ENCODE data around the gene LILRB5. TPM values are rescaled to one million over a fixed set of nuclear protein-coding genes. Genes with fewer than 3 reads are reported as not detected.
"Not testable (repeated sequence)": the region's sequence is repeated elsewhere in the genome, so short reads cannot be mapped to it uniquely, and the experiment has no call there.

The LILRB5 gene
- total RNA-seq, 1 experiment from 2014 or later, result not detected

DNA sequence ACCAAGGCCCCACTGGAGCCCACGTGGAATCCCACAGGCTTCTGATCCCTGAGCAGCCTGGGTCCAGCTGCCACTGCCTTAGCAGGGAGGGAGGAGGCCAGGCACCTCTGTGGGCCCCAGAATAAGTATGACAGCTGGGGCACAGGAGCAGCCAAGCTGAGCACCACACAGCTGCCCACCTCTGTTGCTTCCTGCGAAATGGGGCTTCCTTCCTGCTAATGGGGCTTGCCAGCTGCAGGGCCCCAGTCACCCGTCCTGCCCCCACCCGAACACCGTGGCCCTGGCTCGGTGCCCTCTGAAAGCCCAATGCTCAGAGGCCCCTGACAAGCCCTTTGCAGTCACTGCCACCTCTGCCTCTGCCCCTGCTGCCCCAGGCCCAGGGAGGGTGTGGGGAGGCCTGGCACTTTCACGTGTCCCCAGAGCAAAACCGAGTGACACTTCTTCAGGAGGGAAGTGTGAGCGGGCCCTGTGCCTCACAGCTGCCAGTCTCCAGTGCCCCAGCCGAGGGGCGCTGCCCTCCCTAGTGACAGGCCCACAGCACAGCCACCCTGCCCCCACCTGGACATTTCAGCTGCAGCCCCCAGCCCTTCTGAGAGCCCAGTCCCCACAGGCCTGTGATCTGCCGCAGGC is 28.5 kb upstream of the LILRB5 start:
- H3K27me3 ChIP-seq (replicated peaks; ENCODE audit: control insufficient read depth, insufficient read depth, low read length); H3K4me3 Mint-ChIP-seq (ENCODE audit: unreplicated experiment); H3K36me3 ChIP-seq (ENCODE audit: control insufficient read depth, insufficient read depth, low read length); CTCF ChIA-PET; H3K4me1 Mint-ChIP-seq (ENCODE audit: low read depth, unreplicated experiment); H3K9me3 ChIP-seq; H3K4me1 ChIP-seq; POLR2A ChIA-PET; H3K27ac Mint-ChIP-seq (ENCODE audit: unreplicated experiment); H3K9me3 Mint-ChIP-seq (ENCODE audit: unreplicated experiment); H3K36me3 Mint-ChIP-seq (ENCODE audit: insufficient read depth, unreplicated experiment); BruUV-seq (replicated peaks); H3K4me3 ChIP-seq (ENCODE audit: low read depth, low read length); intact Hi-C loops (cut with micrococcal nuclease; ENCODE audit: unreplicated experiment); DNase-seq: not testable (repeated sequence)
- peaks cover 51% of the 10 kb centered on the region for H3K27me3 Mint-ChIP-seq (ENCODE audit: insufficient read depth, unreplicated experiment)

DNA sequence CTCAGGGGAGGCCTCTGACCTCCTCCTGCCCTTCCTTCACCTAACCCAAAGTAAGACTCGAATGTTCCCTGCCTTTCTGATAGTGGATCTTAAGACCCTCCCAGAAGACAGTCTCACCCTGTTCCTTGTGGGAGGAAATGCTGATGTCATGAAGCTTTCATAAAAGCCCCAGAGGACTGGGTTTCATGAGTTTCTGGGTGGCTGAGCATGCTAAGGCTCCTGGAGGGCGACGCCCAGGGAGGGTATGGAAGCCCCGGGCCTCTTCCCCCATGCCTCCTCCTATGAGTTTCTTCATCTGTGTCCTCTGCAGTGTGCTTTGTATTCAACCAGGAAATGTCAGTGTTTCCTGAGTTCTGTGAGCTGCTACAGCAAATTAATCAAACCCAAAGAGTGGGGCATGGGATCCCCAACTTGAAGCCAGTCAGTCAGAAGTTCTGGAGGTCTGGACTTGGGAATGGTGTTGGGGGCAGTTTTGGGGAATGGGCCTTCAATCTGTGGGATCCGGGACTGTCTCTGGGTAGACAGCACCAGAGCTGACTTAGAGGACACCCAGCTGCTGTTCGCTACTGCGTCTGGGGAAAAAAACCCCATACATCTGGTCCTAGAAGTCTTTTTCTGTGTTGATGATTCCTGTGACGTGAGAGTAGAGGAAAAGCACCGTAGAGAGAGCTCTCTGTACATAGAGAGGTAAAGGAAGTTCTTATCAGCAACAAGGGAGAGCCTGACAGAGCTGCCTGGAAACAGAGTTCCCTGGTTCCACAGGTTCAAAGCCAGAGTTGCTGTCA is 25.8 kb upstream of the LILRB5 start:
- no peaks in the 10 kb centered on the region for H3K36me3 Mint-ChIP-seq (ENCODE audit: insufficient read depth, unreplicated experiment)
- no peak for TF ChIP-seq CTCF (IDR thresholded peaks at IDR 0.05; ENCODE audit: insufficient read depth in 1 of 2, low read depth in 1 of 2, low read length in 1 of 2, severe bottlenecking in 1 of 2, unreplicated experiment in 1 of 2)
- Histone ChIP-seq H3K4me1 (no peaks in the 10 kb centered on the region), H3K36me3 (ENCODE audit: control insufficient read depth, insufficient read depth, low read length) (no peaks in the 10 kb centered on the region), H3K9me3 (no peaks in the 10 kb centered on the region), H3K4me3 (ENCODE audit: low read depth, low read length) (no peak overlapping the region), H3K27me3 (replicated peaks; ENCODE audit: control insufficient read depth, insufficient read depth, low read length) (no peaks in the 10 kb centered on the region; the same call in 1 of the 2 replicates)
- no TSS peak for BruUV-seq (replicated peaks)
- intact Hi-C loops (cut with micrococcal nuclease; ENCODE audit: unreplicated experiment), result no loop called here
- POLR2A ChIA-PET, result no interaction called here
- no peaks in the 10 kb centered on the region for H3K9me3 Mint-ChIP-seq (ENCODE audit: unreplicated experiment)
- H3K4me1 Mint-ChIP-seq (ENCODE audit: low read depth, unreplicated experiment), result no peaks in the 10 kb centered on the region
- H3K27ac Mint-ChIP-seq (ENCODE audit: unreplicated experiment), result no peak overlapping the region
- DNase-seq, result no peak
- peaks cover 56% of the 10 kb centered on the region for H3K27me3 Mint-ChIP-seq (ENCODE audit: insufficient read depth, unreplicated experiment)
- CTCF ChIA-PET, result no interaction called here
- H3K4me3 Mint-ChIP-seq (ENCODE audit: unreplicated experiment), result no peak overlapping the region

DNA sequence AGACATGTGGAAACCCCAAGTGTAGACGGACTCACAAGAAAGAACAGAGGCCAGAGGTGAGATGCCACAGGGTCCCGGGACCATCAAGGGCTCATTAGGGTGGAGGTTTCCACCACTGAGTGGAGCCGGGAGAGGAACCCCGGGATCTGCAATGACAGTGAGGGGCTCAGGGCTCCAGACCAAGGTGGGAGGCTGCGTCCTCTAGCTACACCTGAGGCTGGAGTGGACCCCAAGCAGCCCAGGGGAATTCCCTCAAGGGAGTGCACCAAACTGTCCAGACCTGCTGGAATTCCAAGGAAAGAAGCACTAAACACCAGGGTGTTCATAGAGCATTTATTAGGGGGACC is 24.6 kb upstream of the LILRB5 start:
- H3K9me3 ChIP-seq; H3K4me1 Mint-ChIP-seq (ENCODE audit: low read depth, unreplicated experiment); CTCF ChIA-PET; H3K27ac Mint-ChIP-seq (ENCODE audit: unreplicated experiment); H3K36me3 Mint-ChIP-seq (ENCODE audit: insufficient read depth, unreplicated experiment); H3K27me3 ChIP-seq (replicated peaks; ENCODE audit: control insufficient read depth, insufficient read depth, low read length); intact Hi-C loops (cut with micrococcal nuclease; ENCODE audit: unreplicated experiment); POLR2A ChIA-PET; H3K9me3 Mint-ChIP-seq (ENCODE audit: unreplicated experiment); BruUV-seq (replicated peaks); H3K4me1 ChIP-seq; H3K4me3 Mint-ChIP-seq (ENCODE audit: unreplicated experiment); DNase-seq; H3K36me3 ChIP-seq (ENCODE audit: control insufficient read depth, insufficient read depth, low read length); H3K4me3 ChIP-seq (ENCODE audit: low read depth, low read length): not testable (repeated sequence)
- H3K27me3 Mint-ChIP-seq (ENCODE audit: insufficient read depth, unreplicated experiment), result peaks cover 46% of the 10 kb centered on the region

DNA sequence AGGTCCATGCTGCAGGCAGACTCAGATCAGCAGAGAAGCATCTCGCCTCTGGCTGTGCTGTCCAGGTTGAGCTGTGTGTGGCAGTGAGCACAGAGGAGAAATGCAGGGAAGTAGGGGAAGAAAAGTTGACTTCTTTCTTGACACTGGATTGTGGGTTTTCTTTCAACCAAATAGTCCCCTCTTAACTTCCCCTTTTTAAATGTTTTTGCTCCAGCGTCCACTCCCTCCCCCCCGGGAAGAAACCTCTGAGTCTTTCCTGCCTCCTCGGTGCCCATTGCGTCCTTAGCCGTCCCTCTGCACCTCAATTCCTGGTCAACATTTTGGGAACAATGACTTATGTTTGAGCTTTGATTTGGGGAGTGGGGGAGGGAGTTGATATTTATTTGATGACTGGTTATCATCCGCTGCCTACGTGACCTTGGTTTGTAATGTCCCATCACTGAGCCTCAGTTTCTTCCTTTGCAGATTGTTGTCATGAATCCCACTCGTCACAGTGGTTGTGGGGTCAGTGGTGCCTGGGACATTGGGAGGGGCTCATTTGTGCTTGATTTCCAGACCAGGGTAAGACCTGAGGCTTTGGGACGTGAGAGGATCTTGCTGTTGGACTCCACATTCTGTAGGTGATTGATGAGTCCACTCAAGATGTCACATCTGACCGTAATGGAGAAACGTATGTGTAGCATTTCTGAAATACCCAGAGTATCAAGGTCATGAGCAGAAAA is 24.1 kb upstream of the LILRB5 start, which contains the start of gene LILRB2:
LILRB2 (minus strand) TSS at position 104 of the 722 bp plus-strand sequence. CDS start 614 bp downstream, outside the sequence.
- no peak for DNase-seq
- H3K27me3 ChIP-seq (replicated peaks; ENCODE audit: control insufficient read depth, insufficient read depth, low read length), result no peaks in the 10 kb centered on the region; the same call in 1 of the 2 replicates
- no peaks in the 10 kb centered on the region for H3K4me1 Mint-ChIP-seq (ENCODE audit: low read depth, unreplicated experiment)

More for the DNA sequence above, 24.1 kb upstream of the LILRB5 start, which contains the start of gene LILRB2:
- Histone ChIP-seq H3K9me3 (no peaks in the 10 kb centered on the region), H3K4me1 (no peaks in the 10 kb centered on the region), H3K4me3 (ENCODE audit: low read depth, low read length) (no peak within 1 kb of the TSS), H3K36me3 (ENCODE audit: control insufficient read depth, insufficient read depth, low read length) (no peaks in the 10 kb centered on the region)
- Mint-ChIP-seq H3K27ac (ENCODE audit: unreplicated experiment) (no peak within 1 kb of the TSS), H3K27me3 (ENCODE audit: insufficient read depth, unreplicated experiment) (peaks cover 48% of the 10 kb centered on the region), H3K36me3 (ENCODE audit: insufficient read depth, unreplicated experiment) (no peaks in the 10 kb centered on the region), H3K4me3 (ENCODE audit: unreplicated experiment) (no peak within 1 kb of the TSS), H3K9me3 (ENCODE audit: unreplicated experiment) (no peaks in the 10 kb centered on the region)
- POLR2A ChIA-PET, result no interaction called here
- BruUV-seq (replicated peaks), result no TSS peak
- intact Hi-C loops (cut with micrococcal nuclease; ENCODE audit: unreplicated experiment), result no loop called here
- TF ChIP-seq CTCF (IDR thresholded peaks at IDR 0.05; ENCODE audit: insufficient read depth in 1 of 2, low read depth in 1 of 2, low read length in 1 of 2, severe bottlenecking in 1 of 2, unreplicated experiment in 1 of 2), result no peak
- CTCF ChIA-PET, result no interaction called here
